WTC11 (cell line): ENCODE measurements around the gene LMAN2.

Experiments
- CTCF ChIP-seq: fragments of 200-600 bp; IDR thresholded peaks from 2 replicates; pipeline ENCODE4 v1.8.0; 2022; ENCODE audit warnings: antibody characterized with exemption
- ESRRA ChIP-seq: sonication (generic); formaldehyde crosslinking; IDR thresholded peaks from 2 replicates; pipeline ENCODE4 v1.8.1; 2022; ENCODE audit warnings: mild to moderate bottlenecking, missing genetic modification reagents, borderline replicate concordance
- FOXK1 ChIP-seq: sonication (generic); formaldehyde crosslinking; IDR thresholded peaks from 2 replicates; pipeline ENCODE4 v1.8.0; 2022; ENCODE audit warnings: mild to moderate bottlenecking, moderate library complexity, missing genetic modification reagents
- FOXP1 ChIP-seq: sonication (generic); formaldehyde crosslinking; IDR thresholded peaks from 2 replicates; pipeline ENCODE4 v1.8.0; 2022; ENCODE audit warnings: missing genetic modification reagents, mild to moderate bottlenecking, moderate library complexity, borderline replicate concordance
- NFE2L1 ChIP-seq: sonication (generic); formaldehyde crosslinking; IDR thresholded peaks from 2 replicates; pipeline ENCODE4 v1.8.1; 2023; ENCODE audit warnings: missing genetic modification reagents
- NR1H2 ChIP-seq: sonication (generic); formaldehyde crosslinking; IDR thresholded peaks from 2 replicates; pipeline ENCODE4 v1.9.0; 2021; ENCODE audit warnings: mild to moderate bottlenecking, moderate library complexity, missing genetic modification reagents
- OVOL2 ChIP-seq: fragments of 250-450 bp; sonication (Bioruptor Pico); IDR thresholded peaks from 2 replicates; pipeline ENCODE4 v1.9.0; 2021; ENCODE audit warnings: mild to moderate bottlenecking, borderline replicate concordance
- RELA ChIP-seq: sonication (generic); formaldehyde crosslinking; IDR thresholded peaks from 2 replicates; pipeline ENCODE4 v1.8.1; 2022; ENCODE audit warnings: missing genetic modification reagents, mild to moderate bottlenecking, borderline replicate concordance
- ZNF396 ChIP-seq: fragments of 250-450 bp; sonication (Bioruptor Pico); IDR thresholded peaks from 2 replicates; pipeline ENCODE4 v1.8.0; 2021; ENCODE audit warnings: mild to moderate bottlenecking, moderate library complexity, borderline replicate concordance
- ZNF671 ChIP-seq: fragments of 250-450 bp; sonication (Bioruptor Pico); IDR thresholded peaks from 2 replicates; pipeline ENCODE4 v1.8.0; 2021; ENCODE audit warnings: mild to moderate bottlenecking
- TF ChIP-seq, protein P1 (sequence below): sonication (generic); formaldehyde crosslinking; conservative IDR thresholded peaks from 2 replicates; pipeline ENCODE4 v1.8.1; 2022; ENCODE audit warnings: mild to moderate bottlenecking, missing genetic modification reagents

DNA sequence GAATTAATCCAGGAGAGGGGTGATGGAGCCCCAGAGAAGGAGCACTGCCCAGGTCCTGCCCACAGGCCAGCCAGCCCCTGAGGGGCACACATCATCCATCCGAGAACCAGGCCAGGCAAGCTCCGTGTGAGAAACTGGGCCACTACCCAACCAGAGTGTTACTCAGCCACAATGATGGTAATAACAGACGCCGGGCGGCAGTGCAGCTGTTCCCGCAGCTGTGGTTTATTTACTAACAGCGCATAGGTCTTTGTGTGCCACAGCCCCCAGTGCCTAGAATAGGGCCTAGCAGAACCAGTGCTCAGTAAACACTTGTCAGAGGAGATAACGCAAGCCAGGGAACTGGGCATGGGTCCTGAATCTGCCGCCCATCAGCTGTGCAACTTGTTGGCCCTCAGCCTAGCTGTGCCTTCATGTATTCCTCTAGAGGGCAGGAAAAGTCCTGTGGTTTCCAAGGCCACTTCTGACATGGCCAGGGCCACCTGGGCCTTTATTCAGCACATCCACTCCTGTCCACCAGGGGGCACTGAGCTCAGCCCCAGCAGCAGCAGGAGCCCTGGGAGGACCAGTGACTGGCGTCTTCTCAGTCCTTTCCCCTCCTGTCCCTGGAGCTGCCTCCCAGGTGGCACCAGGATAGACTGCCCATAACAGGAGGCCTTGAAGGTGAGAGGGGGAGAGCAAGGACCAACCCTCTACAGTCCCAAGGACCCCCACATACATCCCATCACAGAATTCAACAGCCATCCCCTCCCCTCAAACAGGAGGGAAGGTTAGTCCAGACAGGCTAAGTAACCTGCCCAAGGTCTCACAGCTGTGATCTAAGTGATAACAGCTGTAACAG, 41.9 kb downstream of the LMAN2 start:
- TF ChIP-seq CTCF: peak; percentile 88
- no peak for TF ChIP-seq RELA
- TF ChIP-seq OVOL2: no peak
- TF ChIP-seq ZNF671 (CRISPR knock-in tag): no peak
- TF ChIP-seq, protein P1, sequence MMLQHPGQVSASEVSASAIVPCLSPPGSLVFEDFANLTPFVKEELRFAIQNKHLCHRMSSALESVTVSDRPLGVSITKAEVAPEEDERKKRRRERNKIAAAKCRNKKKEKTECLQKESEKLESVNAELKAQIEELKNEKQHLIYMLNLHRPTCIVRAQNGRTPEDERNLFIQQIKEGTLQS (CRISPR knock-in tag): no peak
- TF ChIP-seq NFE2L1: no peak
- no peak for TF ChIP-seq ZNF396
- no peak for TF ChIP-seq NR1H2 (CRISPR knock-in tag)
- TF ChIP-seq FOXK1 (CRISPR knock-in tag): no peak
- TF ChIP-seq FOXP1: no peak
- no peak for TF ChIP-seq ESRRA
